CD4-positive, alpha-beta T cell treated with Interferon alpha-2 for 1 hour (primary cell): ENCODE data around the gene MEIOSIN.

Source experiments
- DNase-seq, 2 donors: peaks; one replicate each; pipeline ENCODE4 v3.0.0-alpha.2; 2020 to 2022

The MEIOSIN gene

GRCh38 chr19:45765702-45766295 is 32.6 kb downstream of the MEIOSIN start:
- DNase-seq = no peak

- DNase-seq = no peak
These were observed 33.1 kb downstream of the MEIOSIN start for GRCh38 chr19:45766296-45766868.

- no peak for DNase-seq
These were observed 33.7 kb downstream of the MEIOSIN start for GRCh38 chr19:45766869-45767346.

- no peak for DNase-seq
These were observed 34.2 kb downstream of the MEIOSIN start for GRCh38 chr19:45767410-45767880.

GRCh38 chr19:45767881-45768654 is 34.8 kb downstream of the MEIOSIN start:
- DNase-seq = no peak

- DNase-seq = peak; percentile 30 to 53
These were observed 35.4 kb downstream of the MEIOSIN start for GRCh38 chr19:45768655-45768983.

GRCh38 chr19:45768984-45769782 is 35.9 kb downstream of the MEIOSIN start, which contains the start of gene SIX5:
TSS of gene SIX5 (minus strand) at chr19:45769252. CDS start at chr19:45768844, 408 bp downstream.
- DNase-seq = peak; percentile 95 to 97

- DNase-seq = no peak
These were observed 36.6 kb downstream of the MEIOSIN start for GRCh38 chr19:45769821-45770191.

- DNase-seq = peak; percentile 88 to 92
These were observed 37.2 kb downstream of the MEIOSIN start for GRCh38 chr19:45770192-45771101.

GRCh38 chr19:45771311-45771933 is 38.2 kb downstream of the MEIOSIN start:
- no peak for DNase-seq

GRCh38 chr19:45772130-45772840 is 39.0 kb downstream of the MEIOSIN start:
- no peak for DNase-seq

- no peak for DNase-seq
These were observed 39.7 kb downstream of the MEIOSIN start for GRCh38 chr19:45772912-45773311.

- no peak for DNase-seq
These were observed 40.1 kb downstream of the MEIOSIN start for GRCh38 chr19:45773384-45773783.

- no peak for DNase-seq
These were observed 41.5 kb downstream of the MEIOSIN start for GRCh38 chr19:45774765-45775164.

GRCh38 chr19:45777395-45777961 is 44.2 kb downstream of the MEIOSIN start:
- no peak for DNase-seq

- no peak for DNase-seq
These were observed 44.9 kb downstream of the MEIOSIN start for GRCh38 chr19:45778010-45778661.

- DNase-seq = peak; percentile 84 to 89
These were observed 46.2 kb downstream of the MEIOSIN start for GRCh38 chr19:45779231-45780145.

- DNase-seq = no peak
These were observed 46.9 kb downstream of the MEIOSIN start for GRCh38 chr19:45780146-45780447.
